Stimulated activated CD8-positive, alpha-beta memory T cell treated with anti-CD3 and anti-CD28 coated beads, Interleukin-15, amount 100 ng/mL, for 1 hour (primary cell): ENCODE measurements around the gene ARHGAP6.

Source experiments
- DNase-seq: peaks from one replicate; pipeline ENCODE4 v3.0.0-alpha.2; 2020; ENCODE audit warnings: low read depth

The ARHGAP6 gene, protein sequence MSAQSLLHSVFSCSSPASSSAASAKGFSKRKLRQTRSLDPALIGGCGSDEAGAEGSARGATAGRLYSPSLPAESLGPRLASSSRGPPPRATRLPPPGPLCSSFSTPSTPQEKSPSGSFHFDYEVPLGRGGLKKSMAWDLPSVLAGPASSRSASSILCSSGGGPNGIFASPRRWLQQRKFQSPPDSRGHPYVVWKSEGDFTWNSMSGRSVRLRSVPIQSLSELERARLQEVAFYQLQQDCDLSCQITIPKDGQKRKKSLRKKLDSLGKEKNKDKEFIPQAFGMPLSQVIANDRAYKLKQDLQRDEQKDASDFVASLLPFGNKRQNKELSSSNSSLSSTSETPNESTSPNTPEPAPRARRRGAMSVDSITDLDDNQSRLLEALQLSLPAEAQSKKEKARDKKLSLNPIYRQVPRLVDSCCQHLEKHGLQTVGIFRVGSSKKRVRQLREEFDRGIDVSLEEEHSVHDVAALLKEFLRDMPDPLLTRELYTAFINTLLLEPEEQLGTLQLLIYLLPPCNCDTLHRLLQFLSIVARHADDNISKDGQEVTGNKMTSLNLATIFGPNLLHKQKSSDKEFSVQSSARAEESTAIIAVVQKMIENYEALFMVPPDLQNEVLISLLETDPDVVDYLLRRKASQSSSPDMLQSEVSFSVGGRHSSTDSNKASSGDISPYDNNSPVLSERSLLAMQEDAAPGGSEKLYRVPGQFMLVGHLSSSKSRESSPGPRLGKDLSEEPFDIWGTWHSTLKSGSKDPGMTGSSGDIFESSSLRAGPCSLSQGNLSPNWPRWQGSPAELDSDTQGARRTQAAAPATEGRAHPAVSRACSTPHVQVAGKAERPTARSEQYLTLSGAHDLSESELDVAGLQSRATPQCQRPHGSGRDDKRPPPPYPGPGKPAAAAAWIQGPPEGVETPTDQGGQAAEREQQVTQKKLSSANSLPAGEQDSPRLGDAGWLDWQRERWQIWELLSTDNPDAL (N-terminal part only)

DNA sequence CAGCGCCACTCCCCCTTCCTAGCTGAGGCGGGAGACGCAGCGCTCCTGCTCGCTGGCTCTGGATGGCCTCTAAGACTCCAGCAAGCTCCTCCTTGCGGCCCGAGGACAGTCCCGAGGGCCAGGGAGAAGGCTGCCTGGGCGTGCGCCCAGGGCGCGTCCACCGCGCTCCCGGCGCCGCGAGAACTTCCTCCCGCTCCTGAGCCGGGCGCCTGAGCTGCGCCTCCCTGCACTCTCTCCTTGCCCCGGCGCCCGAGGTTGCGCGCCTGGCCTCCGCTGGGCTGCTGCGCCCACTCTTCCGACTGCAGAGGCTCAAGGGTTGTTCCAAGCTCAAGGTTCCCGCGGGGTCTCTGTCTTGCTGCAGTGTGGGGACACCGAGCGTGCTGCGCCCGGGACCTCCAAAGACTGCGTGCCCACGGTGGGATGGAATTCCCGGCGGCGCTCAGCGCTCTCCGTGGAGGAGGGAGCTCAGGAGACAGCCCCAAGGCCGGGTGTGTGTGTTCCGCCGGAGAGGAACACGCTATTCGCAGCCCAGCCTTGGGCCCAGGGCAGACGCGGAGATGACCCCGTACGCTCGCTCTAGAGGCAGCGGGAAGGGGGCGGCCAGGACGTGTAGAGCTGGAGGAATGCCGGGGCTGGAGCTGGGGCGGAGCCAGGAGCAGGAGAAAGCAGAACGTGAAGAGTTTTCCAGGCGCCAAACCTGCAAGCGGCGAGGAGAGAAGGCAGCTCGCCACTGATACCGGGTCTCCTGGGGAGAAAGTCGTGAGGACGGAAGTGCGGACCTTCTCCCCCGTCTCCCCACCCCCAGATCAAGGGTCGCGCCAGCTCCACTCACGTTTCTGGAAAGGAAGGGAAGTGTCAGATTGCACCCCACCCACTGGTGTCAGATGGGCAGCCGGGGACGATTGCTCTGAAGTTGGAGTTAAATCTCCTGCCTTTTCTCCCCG is at the start of gene ARHGAP6:
Gene ARHGAP6 (minus strand): TSS at position 753 of the 944 bp plus-strand sequence. CDS start 1,092 bp downstream, outside the sequence.
- DNase-seq, result no peak

DNA sequence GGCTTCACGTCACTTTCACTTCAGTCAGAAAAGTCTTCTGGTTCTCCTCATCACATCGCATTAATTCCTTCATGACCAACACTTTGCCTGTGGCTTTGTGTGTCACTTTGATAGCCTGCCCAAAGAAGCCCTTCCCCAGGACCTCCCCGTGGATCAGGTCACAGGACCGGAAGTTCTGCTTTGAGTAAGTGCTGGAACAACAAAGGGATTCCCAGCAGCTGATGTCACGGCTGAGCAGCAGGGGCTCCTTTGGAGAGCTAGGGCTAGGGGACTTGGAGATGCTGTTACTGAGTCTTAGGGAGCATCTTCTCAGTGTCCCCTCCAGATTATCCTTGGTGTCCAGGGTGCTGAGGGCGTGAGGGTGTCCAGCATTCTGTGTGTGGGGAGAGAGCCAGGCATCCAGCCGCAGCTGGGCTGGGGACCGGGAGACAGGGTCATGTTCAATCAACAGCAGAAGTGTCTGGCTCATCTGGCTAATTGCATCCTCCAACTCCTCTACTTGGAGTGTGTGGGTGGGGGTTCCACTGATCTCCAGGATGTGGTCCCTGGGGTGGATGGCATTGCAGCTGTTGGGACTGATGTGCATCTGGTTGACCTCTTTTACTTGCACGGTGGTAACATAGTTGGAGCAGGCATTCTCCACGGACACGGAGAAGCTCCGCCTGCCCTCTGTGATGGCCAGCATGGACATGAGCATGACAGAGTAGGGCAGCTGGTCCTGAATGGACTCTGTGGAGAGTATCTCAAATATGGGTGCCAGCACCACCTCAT is 39.2 kb upstream of the ARHGAP6 start:
- DNase-seq, result no peak

DNA sequence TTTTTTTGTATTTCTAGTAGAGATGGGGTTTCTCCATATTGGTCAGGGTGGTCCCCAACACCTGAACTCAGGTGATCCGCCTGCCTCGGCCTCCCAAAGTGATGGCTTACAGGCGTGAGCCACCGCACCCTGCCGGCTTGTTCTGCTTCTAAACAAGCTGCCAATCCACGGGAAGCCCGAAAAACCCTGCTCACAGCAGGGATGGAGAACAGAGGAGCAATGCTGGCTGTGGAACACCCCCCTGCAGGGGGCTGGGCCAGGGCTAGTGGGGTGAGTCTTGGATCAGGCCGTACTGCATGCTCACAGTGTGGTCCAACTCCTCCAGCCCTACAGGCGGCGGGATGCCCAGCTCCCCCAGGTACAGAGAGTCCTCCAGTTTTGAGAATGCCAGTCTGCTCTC is 38.1 kb upstream of the ARHGAP6 start:
- no peak for DNase-seq

DNA sequence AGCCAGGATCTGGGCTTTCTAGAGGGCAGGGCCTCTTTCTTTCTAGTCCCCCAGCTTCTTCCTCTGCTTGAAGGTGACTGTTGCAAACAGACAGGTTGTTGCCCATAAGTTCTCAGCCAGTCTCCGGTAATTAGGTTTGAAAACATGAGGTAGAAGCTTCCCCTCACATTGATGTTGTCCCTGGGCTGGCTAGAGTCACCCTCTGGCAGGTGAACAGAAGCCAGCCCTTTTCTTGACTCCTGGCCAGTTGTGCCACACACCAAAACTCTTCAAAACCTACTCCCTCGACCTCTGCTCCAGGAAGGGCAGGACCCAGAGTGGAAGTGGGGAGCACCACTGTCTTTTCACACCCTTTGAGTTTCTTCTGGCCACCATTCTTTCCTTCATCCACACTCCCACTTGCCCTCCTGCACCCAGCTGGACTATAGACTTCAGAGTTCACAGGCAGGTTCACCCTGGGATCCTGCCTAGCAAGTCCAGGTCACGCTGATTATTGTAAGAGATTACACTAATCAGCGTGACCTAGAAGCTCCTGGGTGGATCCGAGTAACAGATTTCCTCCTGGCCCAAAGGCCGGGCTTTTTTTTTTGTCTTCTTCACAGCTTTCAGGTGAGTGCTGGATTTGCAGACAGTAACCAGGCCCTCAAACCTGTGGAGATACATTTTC is 37.4 kb upstream of the ARHGAP6 start:
- DNase-seq, result no peak

DNA sequence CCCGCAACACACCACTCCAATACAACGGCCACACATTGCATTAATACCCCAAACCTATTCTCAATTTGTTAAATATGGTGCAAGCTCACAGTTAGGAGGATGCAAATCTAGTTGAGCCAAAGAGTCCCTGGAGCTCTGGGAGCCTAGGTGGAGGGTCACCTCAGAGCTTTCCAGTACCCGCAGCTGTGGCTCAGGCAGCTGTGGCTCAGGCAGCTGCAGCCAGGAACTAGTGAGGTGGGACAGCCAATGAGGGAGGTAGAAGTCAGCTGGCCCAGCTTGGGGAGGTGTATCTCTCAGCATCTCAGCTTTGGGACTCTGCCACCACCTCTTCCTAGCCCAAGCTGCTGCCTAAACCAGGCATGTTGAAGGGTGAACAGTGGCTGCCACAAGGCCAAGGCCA is 36.7 kb upstream of the ARHGAP6 start:
- DNase-seq, result no peak

DNA sequence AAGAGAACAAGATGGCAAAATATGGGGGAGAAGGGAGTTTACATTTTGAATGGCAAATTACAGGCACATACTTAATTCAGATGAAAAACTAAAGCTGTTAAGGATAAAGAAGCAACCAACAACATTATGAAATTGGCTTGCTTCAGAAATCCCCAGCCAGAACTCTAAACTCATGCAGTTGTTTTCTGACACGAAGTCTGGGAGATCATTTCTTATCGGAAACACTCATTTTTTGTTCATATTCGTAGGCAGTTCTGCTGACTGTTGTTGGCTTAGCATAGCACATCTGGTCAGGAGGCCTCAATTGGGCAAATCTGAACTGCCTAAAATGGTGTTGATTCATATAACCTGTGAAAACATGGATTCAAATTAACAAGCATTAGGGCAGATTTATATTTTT is 33.0 kb upstream of the ARHGAP6 start:
- DNase-seq, result no peak

DNA sequence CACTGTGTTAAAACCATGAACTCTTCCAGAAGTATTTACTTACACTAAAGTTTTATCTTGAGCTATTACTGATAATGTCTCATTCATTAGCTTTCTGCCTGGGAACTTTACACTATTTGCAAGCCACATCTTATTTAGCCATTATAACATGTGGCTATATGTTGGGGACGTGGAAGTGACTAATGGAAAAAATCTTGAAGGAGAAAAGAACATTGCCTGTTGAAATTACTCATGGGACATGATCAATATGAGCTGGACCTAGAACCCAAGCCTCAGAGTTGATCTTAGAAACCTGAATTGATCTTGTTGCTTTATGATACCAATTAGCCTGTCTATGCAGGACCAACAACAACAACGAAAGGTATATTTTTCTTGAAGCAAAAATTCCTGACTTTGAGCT is 22.5 kb upstream of the ARHGAP6 start:
- no peak for DNase-seq

DNA sequence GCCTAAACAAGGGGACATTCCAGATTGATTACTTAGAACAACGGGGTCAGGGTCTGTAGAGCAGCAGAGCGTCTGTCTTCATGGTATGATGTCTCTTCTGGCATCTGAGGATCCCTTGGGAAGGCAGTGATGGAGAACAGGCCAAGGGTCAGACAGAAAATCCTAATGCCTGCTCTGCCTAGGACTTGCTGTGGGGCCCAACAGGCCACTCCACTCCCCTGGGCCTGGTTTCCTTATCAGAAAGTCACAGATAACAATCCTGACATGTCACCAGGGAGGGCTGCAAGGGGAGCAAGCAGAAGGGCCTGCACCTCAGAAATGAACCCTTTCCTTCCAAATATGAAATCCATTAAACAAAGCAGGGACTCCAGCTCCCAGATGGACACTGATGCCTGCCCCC is 21.4 kb upstream of the ARHGAP6 start:
- no peak for DNase-seq

DNA sequence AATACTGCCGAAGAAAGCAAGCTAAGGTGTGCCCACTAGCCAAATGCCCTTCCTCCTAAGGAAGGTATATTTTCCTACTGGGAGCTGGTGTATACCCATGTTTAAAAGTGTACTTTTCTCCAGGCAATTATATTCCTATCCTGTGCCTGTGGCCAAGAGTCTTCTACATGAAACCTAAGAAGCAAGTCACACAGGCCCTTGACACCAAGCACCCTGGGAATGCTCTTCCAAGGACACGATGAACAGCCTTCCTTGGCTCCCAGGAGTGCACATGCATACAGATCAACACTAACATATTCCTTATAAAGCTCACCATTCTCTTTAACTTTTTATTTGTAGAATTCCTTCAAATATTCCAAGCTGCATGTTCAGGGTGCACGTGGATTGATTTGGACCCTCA is 17.3 kb upstream of the ARHGAP6 start:
- DNase-seq, result no peak

DNA sequence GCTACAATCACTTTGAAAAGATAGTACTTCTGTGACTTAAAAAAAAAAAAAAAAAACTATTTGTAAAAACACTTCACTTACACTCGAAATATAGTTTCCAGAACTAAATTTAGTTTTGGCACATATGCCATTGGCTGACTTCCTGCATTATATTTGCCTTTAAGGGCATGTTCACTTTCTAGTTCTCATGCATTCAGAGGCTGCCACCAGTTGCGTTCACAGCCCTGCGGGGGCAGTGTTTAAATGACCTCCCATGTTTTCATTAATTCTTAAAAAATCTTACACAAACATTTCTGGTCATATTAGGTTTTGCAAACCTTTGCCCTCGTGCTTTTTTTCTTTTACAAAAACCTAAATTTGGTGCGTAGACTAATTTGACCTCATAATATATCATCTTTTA is 12.4 kb upstream of the ARHGAP6 start:
- DNase-seq, result no peak

DNA sequence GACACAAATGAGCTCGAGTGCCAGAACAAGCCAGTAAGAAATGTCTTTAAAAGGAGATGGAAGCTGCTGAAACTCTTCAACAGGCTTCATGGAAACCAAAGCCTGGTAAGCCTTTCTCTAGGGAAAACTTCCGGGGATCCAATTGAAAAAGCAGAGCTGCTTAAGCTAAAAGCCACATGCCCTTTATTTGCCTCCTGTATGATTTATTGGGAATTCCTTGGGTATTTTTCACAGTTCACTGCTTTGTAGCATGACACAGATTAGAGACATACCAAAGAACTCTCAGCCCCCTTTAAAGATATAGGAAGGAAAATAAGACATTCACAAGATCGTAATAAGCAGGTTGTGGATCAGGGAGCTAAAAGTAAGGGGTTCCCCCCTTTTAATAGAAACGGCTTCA is 6.5 kb upstream of the ARHGAP6 start:
- no peak for DNase-seq

DNA sequence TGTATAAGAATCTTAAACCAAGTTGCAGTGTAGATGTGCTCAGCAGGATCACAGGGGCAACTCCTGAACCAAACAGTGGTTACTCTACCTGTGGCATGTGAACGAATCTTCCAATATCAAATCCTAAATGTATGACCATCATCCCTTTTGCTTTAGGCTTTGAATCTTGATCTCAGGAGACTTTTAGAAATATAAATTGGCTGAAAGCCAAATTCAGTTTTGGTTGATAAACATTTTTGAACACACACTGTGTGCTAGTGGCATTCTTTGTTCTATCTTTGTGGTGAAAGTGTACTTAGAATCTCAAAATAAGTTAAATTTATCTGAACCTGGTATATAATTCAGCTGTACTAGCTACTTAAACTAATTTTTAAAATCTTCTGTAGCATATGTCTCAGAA is 4.6 kb upstream of the ARHGAP6 start:
- DNase-seq, result no peak

DNA sequence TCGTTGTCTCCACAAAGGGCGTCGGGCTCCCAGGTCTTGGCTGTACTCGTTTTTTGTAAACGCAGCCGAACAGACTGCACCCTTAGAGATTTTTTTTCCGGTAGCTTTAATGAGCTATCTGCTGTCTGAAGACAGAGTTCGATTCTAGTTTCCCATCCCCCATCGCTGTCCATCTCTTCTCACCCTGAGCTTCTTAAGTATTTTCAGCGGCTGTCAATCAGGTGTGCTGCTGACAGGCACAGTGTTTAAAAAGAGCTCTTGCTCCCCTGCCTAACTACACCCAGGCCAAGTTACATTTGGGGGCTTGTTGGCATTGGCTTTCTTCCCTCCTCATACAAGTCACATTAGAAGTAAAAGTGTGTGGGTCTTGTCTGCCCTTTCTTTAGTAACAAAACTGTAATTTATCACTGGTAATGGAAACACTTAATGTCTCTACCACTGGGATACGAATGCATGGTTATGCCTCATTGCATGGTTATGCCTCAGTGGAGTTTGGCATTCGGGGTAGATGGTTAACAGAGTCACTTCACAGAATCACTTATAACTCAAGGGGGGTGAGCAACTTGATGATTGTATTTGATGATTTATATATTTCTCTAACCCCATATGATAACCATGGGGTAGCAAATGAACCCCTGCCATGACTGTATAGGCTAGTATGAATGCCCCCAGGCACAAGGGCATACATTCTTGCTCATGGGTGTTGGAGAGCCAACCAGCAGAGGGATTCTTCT is 1.4 kb upstream of the ARHGAP6 start:
- no peak for DNase-seq

DNA sequence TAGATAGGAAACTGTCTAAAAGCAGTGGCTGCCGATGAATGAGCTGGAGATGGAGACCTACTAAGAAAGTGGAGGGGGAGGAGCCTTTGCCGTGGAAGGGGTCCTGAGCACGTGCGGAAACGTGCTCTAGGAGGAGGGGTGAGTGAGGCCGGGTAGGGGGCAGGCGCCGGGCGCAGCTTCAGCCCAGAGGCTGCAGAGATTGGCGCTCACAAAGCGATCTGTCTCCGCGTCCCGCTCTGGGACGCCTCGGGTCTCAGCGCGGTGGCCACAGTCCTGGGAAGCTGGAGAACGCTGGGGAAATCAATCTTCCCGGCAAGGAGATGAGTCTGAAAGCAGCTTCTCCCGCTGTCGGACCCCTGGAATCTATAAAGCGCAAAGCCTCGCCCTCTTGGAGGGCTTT is 444 bp upstream of the ARHGAP6 start:
- no peak for DNase-seq

DNA sequence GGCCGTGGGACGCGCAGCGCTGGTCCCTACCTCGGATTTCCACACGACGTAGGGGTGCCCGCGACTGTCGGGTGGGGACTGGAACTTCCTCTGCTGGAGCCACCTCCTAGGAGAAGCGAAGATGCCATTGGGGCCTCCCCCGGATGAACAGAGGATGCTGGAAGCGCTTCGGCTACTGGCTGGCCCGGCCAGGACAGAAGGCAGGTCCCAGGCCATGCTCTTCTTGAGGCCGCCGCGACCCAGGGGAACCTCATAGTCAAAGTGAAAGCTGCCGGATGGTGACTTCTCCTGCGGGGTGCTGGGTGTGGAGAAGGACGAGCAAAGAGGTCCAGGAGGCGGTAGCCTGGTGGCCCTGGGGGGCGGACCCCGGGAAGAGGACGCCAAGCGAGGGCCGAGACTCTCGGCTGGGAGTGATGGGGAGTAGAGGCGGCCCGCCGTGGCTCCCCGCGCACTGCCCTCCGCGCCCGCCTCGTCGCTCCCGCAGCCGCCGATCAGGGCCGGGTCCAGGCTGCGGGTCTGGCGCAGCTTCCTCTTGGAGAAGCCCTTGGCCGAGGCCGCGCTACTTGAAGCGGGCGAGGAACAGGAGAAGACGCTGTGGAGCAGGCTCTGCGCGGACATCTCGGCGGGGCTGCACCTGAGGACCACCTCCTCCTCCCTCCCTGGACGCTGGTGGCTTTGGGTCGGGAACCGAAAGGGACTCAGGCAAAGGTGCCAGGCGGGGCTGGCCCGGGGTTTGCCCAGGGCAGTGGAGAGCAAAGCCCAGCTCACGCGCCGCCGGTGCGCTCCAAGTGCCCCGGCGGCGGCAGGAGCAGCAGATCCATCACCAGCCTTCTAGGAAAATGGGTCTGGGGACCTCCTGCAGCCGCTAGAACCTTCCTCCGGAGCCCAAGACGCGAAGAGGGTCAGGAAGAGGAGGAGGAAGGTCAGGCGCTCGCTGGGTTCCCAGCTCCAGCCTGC is 1.2 kb downstream of the ARHGAP6 start:
- DNase-seq, result no peak

DNA sequence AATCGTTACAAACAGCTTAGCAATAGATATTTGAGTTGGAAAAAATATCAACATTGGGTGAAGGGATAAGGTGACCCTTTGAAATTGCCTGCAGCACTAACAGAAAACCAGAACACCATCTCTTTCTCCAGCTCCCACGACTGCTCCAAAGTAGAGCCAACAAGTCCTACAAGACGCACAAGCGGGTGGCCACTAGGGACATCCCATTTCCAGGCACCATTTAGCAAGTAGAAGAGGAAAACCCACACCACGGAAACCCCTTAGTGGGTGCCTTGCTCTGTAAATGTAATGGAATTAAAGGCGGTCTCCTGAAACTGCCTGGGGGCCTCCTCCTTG is 1.9 kb downstream of the ARHGAP6 start:
- no peak for DNase-seq

DNA sequence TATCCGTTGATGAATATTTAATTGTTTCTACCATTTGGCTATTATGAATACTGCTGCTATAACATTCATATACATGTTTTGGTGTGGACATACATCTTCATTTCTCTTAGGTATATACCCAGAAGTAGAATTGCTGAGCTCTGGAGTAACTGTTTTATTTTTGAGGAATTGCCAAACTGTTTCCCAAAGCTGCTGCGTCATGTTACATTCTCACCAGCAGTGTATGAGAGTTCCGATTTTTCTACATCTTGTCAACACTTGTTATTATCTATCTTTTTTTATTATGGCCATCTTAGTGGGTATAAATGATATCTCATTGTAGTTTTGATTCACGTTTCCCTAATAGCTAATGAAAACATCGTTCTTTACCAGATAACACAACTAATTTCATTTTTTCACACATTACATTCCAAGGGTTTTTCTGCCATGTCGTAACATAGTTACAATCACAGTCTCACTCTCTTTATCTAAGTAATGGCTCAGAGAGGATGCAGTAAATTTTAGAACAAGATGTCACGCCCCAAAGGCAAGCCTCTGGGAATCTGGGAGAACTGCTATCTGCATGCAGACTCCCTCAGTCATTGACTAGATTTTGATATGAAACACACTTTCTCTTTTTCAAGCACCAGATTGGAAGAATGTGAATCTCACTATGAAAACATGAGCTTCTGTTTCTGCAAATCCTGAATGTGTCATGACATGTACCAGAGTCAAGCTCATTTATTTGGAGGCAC is 10.3 kb downstream of the ARHGAP6 start:
- DNase-seq, result no peak
